ENCODE measurements around the gene IRF2.
A peak's percentile ranks its signal among the peaks of the same experiment; 100 is the strongest.

Gene IRF2

GRCh38 chr4:184450045-184450444, 24.3 kb downstream of the IRF2 start:
- no peak for DNase-seq

- DNase-seq, result peak; percentile 59
Measured at GRCh38 chr4:184448821-184449220, 25.5 kb downstream of the IRF2 start.

GRCh38 chr4:184448141-184448540, 26.2 kb downstream of the IRF2 start:
- no peak for DNase-seq

GRCh38 chr4:184447664-184448063, 26.7 kb downstream of the IRF2 start:
- DNase-seq, result no peak

- DNase-seq, result no peak
Measured at GRCh38 chr4:184446132-184446658, 28.2 kb downstream of the IRF2 start.

GRCh38 chr4:184444953-184445309, 29.4 kb downstream of the IRF2 start:
- no peak for DNase-seq

GRCh38 chr4:184444215-184444952, 30.0 kb downstream of the IRF2 start:
- no peak for DNase-seq

GRCh38 chr4:184443318-184443717, 31.0 kb downstream of the IRF2 start:
- no peak for DNase-seq

GRCh38 chr4:184442314-184442635, 32.1 kb downstream of the IRF2 start:
- no peak for DNase-seq

- DNase-seq, result peak; percentile 38
Measured at GRCh38 chr4:184441461-184442313, 32.7 kb downstream of the IRF2 start.

GRCh38 chr4:184440595-184441358, 33.6 kb downstream of the IRF2 start:
- no peak for DNase-seq

GRCh38 chr4:184439856-184440594, 34.3 kb downstream of the IRF2 start:
- peak; percentile 56 for DNase-seq

- DNase-seq, result no peak
Measured at GRCh38 chr4:184439386-184439785, 35.0 kb downstream of the IRF2 start.

GRCh38 chr4:184438375-184438774, 36.0 kb downstream of the IRF2 start:
- DNase-seq, result no peak

- DNase-seq, result no peak
Measured at GRCh38 chr4:184437565-184438265, 36.6 kb downstream of the IRF2 start.

- no peak for DNase-seq
Measured at GRCh38 chr4:184434501-184435066, 39.8 kb downstream of the IRF2 start.

GRCh38 chr4:184434021-184434420, 40.3 kb downstream of the IRF2 start:
- no peak for DNase-seq

GRCh38 chr4:184433258-184433892, 41.0 kb downstream of the IRF2 start:
- DNase-seq, result no peak

GRCh38 chr4:184432127-184432922, 42.0 kb downstream of the IRF2 start:
- no peak for DNase-seq

GRCh38 chr4:184430163-184430562, 44.2 kb downstream of the IRF2 start:
- no peak for DNase-seq
